HG03439 (cell line): ENCODE results near the gene RBBP8NL.

Experiments
- ATAC-seq: cut with Tn5 transposase; IDR thresholded peaks from one replicate; pipeline ENCODE4 v1.9.1; 2021; ENCODE audit warnings: mild to moderate bottlenecking, moderate library complexity; ENCODE audit not compliant: unreplicated experiment

The RBBP8NL gene

GRCh38 chr20:62427172-62428001 is at the start of gene RBBP8NL:
Gene RBBP8NL, minus strand, starts transcription at chr20:62427539. Its CDS starts 7,892 bp downstream, at chr20:62419647.
- ATAC-seq = no peak

DNA sequence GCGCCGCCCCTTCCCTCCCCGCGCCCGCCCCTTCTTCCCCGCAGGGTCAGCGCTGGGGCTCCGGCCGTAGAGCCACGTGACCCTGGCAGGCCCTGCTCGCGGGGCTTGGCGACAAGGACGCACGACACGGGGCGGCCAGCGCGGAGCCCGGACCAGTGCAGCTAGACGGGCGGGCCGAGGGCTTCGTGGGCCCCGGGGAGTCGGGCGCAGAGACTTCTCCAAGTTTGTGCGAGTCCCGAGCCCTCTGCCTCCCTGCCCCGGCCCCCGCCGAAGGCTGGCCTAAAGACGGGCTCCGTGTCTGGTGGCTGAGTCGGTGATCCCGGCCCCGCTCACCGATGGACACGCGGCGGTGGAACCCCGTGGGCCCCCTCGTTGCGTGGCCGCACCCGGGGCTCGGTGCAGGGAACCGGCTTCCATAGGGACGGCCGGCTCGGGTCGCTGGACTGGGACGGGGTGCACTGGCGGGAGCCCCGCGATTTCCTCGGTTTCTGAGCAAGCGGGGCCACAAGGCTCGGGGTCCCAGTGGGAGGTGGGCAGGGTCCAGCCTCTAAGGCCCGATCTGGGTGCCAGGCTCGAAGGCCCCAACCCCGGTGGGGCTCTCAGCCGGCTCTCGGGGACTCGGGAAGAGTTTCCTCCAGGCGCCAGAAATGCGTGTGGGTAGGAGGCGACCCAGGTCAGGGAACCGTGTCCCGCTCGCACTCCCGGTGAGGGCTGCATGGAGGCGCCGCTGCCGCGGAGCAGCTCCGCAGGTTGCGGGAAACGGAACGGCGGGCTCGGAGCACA is 48.9 kb upstream of the RBBP8NL start:
- no peak for ATAC-seq

DNA sequence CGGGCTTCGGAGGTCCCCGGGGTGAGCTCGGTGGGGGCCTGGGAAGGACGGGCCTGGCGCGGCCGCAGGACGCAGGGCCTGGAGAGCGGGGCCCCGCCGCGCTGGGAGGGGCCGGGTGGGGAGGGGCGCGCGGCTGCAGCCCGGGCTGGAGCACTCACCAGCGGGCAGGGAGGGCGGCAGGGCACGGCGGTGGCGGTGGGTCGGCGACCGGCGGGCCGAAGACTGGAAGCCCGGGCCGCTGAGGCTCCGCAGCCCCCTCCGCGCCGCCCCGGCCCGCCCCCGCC is 48.4 kb upstream of the RBBP8NL start, which contains the start of gene GATA5:
Gene GATA5, minus strand, starts transcription at position 224 of the 284 bp plus-strand sequence. CDS start 474 bp downstream, outside the sequence.
- ATAC-seq = no peak

DNA sequence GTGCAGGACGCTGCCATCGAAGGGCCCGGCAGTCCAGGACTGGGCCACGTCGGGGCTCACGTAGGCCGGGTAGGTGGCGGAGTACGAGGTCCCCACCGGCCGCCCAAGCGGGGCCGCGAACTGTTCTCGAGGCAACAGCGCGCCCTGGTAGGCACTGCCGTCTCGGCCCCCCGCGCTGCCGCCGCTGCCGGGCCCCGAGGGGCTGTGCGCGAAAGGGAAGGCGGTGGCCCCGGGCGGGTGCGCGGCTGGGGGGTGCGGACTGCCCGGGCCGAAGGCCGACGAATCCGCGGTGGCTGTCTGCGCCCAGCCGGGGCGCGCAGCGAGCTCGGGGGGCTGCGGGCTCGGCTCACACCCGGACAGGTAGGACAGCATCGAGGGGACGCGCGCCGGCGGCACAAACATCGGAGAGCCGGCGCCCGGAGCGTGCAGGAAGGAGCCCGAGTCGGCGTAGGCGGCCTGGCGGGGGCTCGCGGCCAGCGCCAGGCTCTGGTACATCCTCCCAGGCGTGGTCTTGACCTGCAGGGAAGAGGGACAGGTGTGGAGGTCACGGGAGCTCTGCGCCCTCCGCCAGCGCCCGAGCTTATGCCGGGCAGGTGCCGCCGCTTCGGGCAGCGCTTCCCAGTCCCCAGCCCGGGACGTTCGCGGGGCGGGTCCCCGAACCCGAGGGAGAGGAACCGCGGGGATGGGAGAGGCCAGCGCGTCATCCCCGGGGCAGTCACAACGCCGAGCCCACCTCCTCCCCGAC is 47.9 kb upstream of the RBBP8NL start:
- no peak for ATAC-seq

DNA sequence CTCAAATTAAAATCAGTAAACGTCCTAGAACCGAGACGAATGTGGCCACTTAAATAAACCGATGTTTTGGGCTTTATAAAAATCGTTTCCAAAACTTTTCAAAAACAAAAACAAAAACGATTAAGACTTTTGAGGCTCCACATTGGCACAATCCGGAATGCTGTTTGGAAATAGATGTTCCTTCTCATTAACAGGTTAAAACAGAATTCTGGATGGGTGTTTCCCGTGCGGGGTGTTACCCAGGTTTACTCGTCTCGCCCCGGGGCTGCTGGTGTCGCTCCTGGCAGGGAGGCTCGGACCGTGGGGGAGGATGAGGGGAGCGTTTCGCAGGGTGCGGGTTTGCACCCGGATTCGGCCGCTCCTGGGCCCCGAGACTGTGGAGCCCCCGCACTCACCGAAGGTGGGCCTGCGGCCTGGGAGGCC is 47.3 kb upstream of the RBBP8NL start:
- ATAC-seq = no peak

DNA sequence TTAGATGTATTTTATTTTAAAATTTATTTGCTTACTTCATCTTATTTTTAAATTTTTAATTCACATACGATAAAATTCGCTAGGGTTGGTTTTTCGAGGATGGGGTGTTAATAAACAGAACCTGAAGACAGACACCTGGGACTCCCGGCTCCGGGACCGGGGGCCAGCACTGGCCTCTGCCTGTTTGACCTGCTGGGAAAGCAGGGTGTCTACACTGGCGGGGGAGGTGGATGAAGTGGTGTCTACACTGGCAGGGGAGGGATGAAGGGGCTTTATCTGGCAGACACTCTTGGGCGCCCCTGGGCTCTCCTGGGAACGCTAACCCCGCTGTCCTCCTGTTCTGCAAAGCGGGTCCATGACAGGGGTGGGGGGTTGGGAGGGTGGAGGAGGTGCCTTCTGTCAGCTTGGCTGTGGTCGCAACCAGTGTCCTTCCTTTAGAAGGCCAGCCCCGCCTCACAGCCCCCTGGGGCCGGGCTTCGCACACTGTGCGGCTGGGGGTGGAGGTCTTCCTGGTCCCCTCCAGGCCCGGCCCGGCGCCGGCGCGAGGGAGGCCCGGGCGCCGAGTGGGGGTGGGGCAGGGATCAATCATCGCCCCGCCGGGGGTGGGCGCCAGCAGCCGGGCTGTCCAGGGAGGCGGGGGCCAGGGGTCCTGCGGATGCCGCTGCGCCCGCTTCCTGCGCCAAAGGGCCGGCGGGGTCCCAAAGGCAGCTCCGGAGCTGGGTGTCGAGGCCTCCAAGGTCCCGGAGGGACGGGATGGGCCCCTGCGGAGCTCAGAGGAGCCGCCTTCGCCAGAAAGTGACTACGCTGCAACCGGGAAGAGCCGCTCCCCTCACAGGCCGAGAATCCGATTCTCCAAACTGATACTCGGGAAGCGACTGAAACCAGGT is 46.6 kb upstream of the RBBP8NL start:
- ATAC-seq = no peak

GRCh38 chr20:62472941-62473585 is 45.7 kb upstream of the RBBP8NL start:
- ATAC-seq = no peak

- no peak for ATAC-seq
Observed at GRCh38 chr20:62472138-62472940, 45.0 kb upstream of the RBBP8NL start.

GRCh38 chr20:62470459-62470858 is 43.1 kb upstream of the RBBP8NL start:
- no peak for ATAC-seq

DNA sequence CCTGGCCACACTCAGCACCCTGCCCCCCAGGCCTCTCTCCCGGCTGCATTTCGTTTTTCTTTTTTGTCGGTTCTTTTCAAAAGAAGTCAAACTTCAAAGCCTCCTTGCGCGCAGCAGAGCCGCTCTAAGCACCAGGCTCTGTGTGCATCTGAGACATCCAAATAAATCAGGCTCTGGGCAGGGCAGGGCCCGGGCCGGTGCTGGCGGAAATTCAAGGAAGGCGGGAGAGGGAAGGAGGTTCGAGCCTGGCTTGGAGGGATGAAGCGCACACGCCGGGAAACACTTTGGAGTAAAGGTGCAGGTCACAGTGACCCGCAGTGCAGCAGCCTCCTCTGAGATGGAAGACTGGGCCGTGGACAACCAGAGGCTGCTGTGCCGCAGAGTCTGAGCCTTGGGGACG is 42.7 kb upstream of the RBBP8NL start:
- ATAC-seq = no peak

- no peak for ATAC-seq
Observed at GRCh38 chr20:62469352-62469751, 42.0 kb upstream of the RBBP8NL start.

- no peak for ATAC-seq
Observed at GRCh38 chr20:62466806-62467537, 39.6 kb upstream of the RBBP8NL start.

- ATAC-seq = no peak
Observed at GRCh38 chr20:62466072-62466760, 38.9 kb upstream of the RBBP8NL start.

GRCh38 chr20:62464990-62465389 is 37.7 kb upstream of the RBBP8NL start:
- no peak for ATAC-seq

DNA sequence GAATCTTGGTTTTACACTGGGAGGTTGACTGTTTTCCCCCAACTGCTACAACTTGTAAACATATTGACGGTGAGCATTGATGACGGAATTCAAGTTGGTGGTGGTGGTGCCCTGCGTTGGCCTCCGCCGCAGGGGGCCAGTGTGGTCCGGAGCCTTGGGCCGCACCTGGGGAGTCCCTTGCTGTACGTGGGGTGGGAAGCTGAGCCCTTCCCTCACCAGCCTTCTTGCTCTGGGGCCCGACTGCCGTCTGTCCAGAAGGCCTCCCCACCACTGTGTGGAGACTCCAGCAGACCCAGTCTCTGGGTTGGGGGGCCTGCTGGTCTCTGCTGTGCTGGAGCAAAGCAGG is 37.1 kb upstream of the RBBP8NL start:
- no peak for ATAC-seq

DNA sequence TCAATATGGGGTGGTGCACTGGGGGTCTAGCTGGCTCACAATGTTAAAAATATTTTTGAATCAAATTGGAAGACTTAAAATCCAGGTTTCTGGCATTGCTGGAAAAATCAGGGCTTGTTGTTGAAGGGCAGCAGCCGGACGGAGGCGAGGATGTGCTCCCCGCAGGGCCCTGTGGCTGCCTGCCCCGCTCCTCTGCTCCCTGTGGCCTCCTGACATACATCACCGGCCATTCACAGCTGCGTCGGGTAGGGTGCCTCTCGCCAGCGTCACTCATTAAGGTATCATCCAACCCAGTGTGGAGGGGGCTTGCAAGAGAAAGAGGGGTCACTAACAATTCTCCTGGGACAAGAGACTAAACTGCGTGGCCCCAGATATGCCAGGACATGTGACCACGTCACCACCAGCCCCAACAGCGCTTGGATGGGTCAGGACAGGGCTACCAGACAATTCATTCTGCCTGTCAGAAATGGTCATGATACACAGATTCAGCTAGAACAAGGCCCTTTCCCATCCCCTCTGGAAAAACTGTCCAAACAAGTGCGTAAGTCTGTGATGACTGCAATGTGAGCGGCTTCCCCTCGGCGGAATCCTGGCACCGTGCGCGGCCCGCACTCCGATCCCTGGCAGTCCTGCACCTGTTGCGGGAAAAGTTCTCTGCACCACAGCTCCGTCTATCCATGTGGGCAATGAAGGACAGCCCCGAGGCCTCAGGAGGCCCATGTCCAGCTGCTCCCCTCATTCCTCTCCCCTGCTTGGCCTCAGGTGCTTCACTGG is 36.5 kb upstream of the RBBP8NL start:
- ATAC-seq = no peak

DNA sequence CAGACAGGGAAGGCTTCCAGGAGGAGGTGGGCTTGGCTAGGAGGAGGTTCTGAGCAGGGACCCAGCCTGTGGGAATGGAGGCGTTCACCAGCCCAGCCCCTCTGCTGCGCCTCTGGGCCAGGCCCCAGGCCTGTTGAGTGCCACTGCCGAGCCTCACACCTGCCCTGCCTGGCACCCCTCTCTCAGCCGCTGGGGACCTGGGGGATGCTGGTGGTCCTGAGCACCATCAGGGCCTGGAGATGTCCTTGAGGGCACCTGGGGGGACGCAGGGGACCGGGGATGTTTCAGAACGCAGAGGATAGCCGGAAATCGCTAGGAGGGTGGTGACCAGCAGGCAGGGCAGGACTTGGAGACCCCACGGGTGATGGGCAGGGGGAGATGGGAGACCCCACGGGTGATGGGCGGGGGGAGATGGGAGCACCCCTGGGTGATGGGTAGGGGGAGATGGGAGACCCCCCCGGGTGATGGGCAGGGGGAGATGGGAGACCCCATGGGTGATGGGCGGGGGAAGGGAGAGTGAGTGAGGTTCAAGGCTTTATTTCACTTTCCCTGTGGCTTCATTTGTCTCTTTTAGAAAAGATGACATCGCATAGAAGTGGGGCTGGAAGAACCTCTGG is 35.7 kb upstream of the RBBP8NL start:
- ATAC-seq = no peak
